ENCODE measurements around the gene CSTF2T. TPM values are rescaled to one million over a fixed set of nuclear protein-coding genes. Genes with fewer than 3 reads are reported as not detected.

CSTF2T gene
- total RNA-seq, 1 donor from 2014 or later = 52.0 TPM

GRCh38 chr10:51651063-51651462, 48.3 kb downstream of the CSTF2T start:
- intact Hi-C loops (cut with micrococcal nuclease) = no loop called here

DNA sequence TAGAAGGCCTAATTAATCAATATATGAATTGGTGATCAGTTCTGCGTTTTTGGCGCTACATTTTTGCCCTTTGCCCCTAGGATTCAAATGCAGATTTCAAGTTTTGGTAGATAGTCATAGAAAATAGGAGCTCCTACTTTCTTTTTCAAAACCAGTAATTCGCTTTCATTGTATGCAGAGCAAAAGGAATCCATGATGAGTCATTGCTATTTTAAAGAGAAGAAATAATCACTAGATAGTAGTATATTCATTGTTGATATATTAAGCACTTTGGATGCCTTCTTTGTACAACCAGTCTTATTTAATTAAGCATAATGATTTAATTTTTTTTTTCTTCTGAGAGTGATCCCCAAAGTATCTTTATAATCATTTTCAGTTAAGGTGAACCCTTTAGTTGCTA, 50.3 kb downstream of the CSTF2T start:
- intact Hi-C loops (cut with micrococcal nuclease) = loop anchor here (10.0 kb wide), 1 partner anchor 306 kb away; no protein-coding TSS in a partner anchor

Data from T-helper 1 cell treated with Interleukin-12 subunit alpha and Interleukin-12 subunit beta and Interleukin-4 antibody, amounts not matched to agents 30 ng/mL and 1 ng/mL, for 36 hours (primary cell).